K562 (cell line): ENCODE data around the gene CARMIL3. TPM values are rescaled to one million over a fixed set of nuclear protein-coding genes. Genes with fewer than 3 reads are reported as not detected.

Experiments
- ATF7 ChIP-seq: fragments of 450-650 bp; IDR thresholded peaks from 2 replicates; pipeline ENCODE4 v1.7.1; 2014; ENCODE audit warnings: mild to moderate bottlenecking, moderate library complexity
- ELF4 ChIP-seq: fragments of 450-650 bp; formaldehyde crosslinking; IDR thresholded peaks from 2 replicates; pipeline ENCODE4 v1.4.0; 2022; ENCODE audit warnings: missing genetic modification characterization
- GATA2 ChIP-seq: sonication (generic); formaldehyde crosslinking; IDR thresholded peaks from 2 replicates; pipeline ENCODE4 v1.4.0; 2020; ENCODE audit warnings: mild to moderate bottlenecking, missing genetic modification reagents
- HNRNPH1 ChIP-seq: fragments of 200-400 bp; formaldehyde crosslinking; optimal IDR thresholded peaks from 2 replicates; pipeline ENCODE3; 2017; ENCODE audit warnings: low read depth, mild to moderate bottlenecking, low read length, moderate library complexity
- KAT2B ChIP-seq: IDR thresholded peaks from one replicate; pipeline ENCODE4 v1.6.1; 2012; ENCODE audit warnings: low read depth, mild to moderate bottlenecking, control low read depth, inconsistent platforms, low read length, moderate library complexity
- MAZ ChIP-seq, 2 experiments: fragments of 450-650 bp in 1 of 2; sonication (generic) in 1 of 2; formaldehyde crosslinking; IDR thresholded peaks in 1 of 2; conservative IDR thresholded peaks in 1 of 2; 2 replicates each; pipeline versions ENCODE4 v1.4.0 to v1.5.0; 2020; ENCODE audit warnings: mild to moderate bottlenecking in 1 of 2, missing genetic modification reagents in 1 of 2
- MXI1 ChIP-seq: IDR thresholded peaks from 2 replicates; pipeline ENCODE4 v1.6.1; 2011; ENCODE audit warnings: low read depth, mild to moderate bottlenecking, improper control_type of control experiment, low read length
- NONO ChIP-seq, 2 experiments: fragments of 200-400 bp in 1 of 2; fragments of 450-650 bp in 1 of 2; formaldehyde crosslinking in 1 of 2; IDR thresholded peaks; 2 replicates each; pipeline ENCODE4 v1.6.1; 2017; ENCODE audit warnings: low read depth in 2 of 2, mild to moderate bottlenecking in 2 of 2, moderate library complexity in 2 of 2, low read length in 1 of 2
- SRSF3 ChIP-seq: fragments of 200-400 bp; formaldehyde crosslinking; IDR thresholded peaks from 2 replicates; pipeline ENCODE4 v1.6.1; 2016; ENCODE audit warnings: mild to moderate bottlenecking, low read length, moderate library complexity; ENCODE audit not compliant: insufficient read depth
- TEAD2 ChIP-seq: fragments of 450-650 bp; IDR thresholded peaks from 2 replicates; pipeline ENCODE4 v1.6.1; 2016; ENCODE audit warnings: missing genetic modification characterization, control low read depth, missing compliant biosample characterization
- ZFX ChIP-seq: sonication (generic); formaldehyde crosslinking; IDR thresholded peaks from 2 replicates; pipeline ENCODE4 v1.8.0; 2022; ENCODE audit warnings: mild to moderate bottlenecking, missing genetic modification reagents, moderate library complexity
- ZNF143 ChIP-seq: sonication (generic); formaldehyde crosslinking; IDR thresholded peaks from 2 replicates; pipeline ENCODE4 v1.9.0; 2022; ENCODE audit warnings: mild to moderate bottlenecking, missing genetic modification reagents
- ZNF175 ChIP-seq: fragments of 200-800 bp; sonication (Bioruptor generic); IDR thresholded peaks from 2 replicates; pipeline ENCODE4 v1.6.1; 2016; ENCODE audit warnings: low read depth, mild to moderate bottlenecking, missing genetic modification characterization, missing compliant biosample characterization
- ZNF668 ChIP-seq: fragments of 250-450 bp; sonication (Bioruptor Pico); IDR thresholded peaks from 2 replicates; pipeline ENCODE4 v1.8.0; 2022; ENCODE audit warnings: mild to moderate bottlenecking, inconsistent platforms
- ZNF707 ChIP-seq: fragments of 250-450 bp; sonication (Bioruptor Pico); conservative IDR thresholded peaks from 2 replicates; pipeline ENCODE4 v1.8.0; 2022; ENCODE audit warnings: inconsistent platforms, mild to moderate bottlenecking, moderate library complexity
- polyA plus RNA-seq, 8 experiments: library from polyadenylated mRNA; depleted of rRNA in 4 of 8; stranded (reverse) in 5 of 8; unstranded in 3 of 8; fragments of >200 nt; fragmentation: Nextera tagmentation in 2 of 8; fragmentation: Illumina TruSeq in 1 of 8; extraction: Ambion mirVana in 2 of 8; extraction: Trizol in 1 of 8; gene quantifications; 2 replicates each; pipeline versions ENCODE4 v1.2.1 to v1.2.3, GENCODE V29; 2011 to 2014; ENCODE audit warnings: inconsistent platforms in 1 of 8, missing spikeins in 1 of 8
- total RNA-seq, 7 experiments: library from RNA; depleted of rRNA in 6 of 7; stranded (reverse); fragments of >200 nt in 6 of 7; fragmentation: Illumina TruSeq in 2 of 7; extraction: Trizol in 2 of 7; gene quantifications; 2 replicates each; pipeline versions ENCODE4 v1.2.1 to v1.2.3, GENCODE V29; 2011 to 2021; ENCODE audit warnings: low replicate concordance in 1 of 7
- TF ChIP-seq, protein P1 (sequence below), 3 experiments: fragments of 200-800 bp in 1 of 3; fragments of 250-450 bp in 1 of 3; fragments of 450-650 bp in 1 of 3; sonication (Bioruptor Pico) in 1 of 3; sonication (Bioruptor generic) in 1 of 3; formaldehyde crosslinking in 1 of 3; IDR thresholded peaks; 2 replicates each; pipeline versions ENCODE4 v1.6.1 to v1.8.0; 2016 to 2022; ENCODE audit warnings: mild to moderate bottlenecking in 2 of 3, missing genetic modification characterization in 2 of 3, missing compliant biosample characterization in 1 of 3, moderate library complexity in 1 of 3
- TF ChIP-seq, protein P2 (sequence below), 2 experiments: IDR thresholded peaks; 2 replicates each; pipeline ENCODE4 v1.6.1; 2011; ENCODE audit warnings: borderline replicate concordance in 1 of 2, control low read depth in 1 of 2, low read depth in 1 of 2, low read length in 1 of 2, mild to moderate bottlenecking in 1 of 2, mixed read lengths in 1 of 2, moderate library complexity in 1 of 2; ENCODE audit not compliant: insufficient read depth in 1 of 2, insufficient read length in 1 of 2, poor library complexity in 1 of 2, severe bottlenecking in 1 of 2; ENCODE audit errors: extremely low read depth in 1 of 2
- TF ChIP-seq, protein P3 (sequence below): fragments of 450-650 bp; IDR thresholded peaks from 2 replicates; pipeline ENCODE4 v1.6.1; 2016; ENCODE audit warnings: mild to moderate bottlenecking

The CARMIL3 gene
- total and polyA plus RNA-seq, 9 of the 15 experiments (the other 6 are each of a cell fraction or from before 2014, with no cell fraction given): 0.01 to 0.11 (median 0.05) TPM; not detected in 5

DNA sequence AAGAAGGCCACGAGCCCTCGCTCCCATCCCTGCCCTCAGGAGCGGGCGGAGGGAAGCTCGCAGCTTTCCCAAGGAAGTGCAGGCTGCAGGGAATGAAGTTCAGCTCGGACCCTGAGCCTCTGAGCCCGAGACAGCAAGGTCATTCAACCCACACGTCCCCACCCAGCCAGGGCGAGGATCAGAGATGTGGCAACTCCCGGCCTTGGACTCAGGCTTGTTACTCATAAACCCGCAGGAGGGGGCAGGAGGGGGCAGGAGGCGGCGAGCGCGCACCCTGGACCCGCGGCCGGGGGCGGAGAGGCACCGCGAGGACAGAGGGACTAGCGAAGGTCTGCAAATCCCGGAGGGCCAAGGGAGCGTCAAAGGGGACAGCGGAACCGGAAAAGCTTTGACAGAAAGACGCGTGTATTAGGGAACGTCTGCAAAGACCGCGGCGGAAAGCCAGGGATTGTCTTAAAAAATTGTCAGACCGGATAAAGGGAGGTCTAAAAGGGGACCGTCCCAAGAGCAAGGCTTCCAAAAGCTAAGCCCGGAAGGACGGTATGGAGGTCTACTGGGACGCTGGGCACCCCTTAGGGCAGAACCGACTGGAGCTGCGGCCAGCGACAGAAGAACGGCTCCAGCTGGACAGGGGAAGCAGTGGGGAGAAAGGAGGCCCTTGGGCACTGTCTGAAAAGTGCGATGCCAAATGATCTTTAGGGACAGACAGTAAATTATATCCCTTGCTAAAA, 62.2 kb downstream of the CARMIL3 start (continued):
- TF ChIP-seq, protein P1, sequence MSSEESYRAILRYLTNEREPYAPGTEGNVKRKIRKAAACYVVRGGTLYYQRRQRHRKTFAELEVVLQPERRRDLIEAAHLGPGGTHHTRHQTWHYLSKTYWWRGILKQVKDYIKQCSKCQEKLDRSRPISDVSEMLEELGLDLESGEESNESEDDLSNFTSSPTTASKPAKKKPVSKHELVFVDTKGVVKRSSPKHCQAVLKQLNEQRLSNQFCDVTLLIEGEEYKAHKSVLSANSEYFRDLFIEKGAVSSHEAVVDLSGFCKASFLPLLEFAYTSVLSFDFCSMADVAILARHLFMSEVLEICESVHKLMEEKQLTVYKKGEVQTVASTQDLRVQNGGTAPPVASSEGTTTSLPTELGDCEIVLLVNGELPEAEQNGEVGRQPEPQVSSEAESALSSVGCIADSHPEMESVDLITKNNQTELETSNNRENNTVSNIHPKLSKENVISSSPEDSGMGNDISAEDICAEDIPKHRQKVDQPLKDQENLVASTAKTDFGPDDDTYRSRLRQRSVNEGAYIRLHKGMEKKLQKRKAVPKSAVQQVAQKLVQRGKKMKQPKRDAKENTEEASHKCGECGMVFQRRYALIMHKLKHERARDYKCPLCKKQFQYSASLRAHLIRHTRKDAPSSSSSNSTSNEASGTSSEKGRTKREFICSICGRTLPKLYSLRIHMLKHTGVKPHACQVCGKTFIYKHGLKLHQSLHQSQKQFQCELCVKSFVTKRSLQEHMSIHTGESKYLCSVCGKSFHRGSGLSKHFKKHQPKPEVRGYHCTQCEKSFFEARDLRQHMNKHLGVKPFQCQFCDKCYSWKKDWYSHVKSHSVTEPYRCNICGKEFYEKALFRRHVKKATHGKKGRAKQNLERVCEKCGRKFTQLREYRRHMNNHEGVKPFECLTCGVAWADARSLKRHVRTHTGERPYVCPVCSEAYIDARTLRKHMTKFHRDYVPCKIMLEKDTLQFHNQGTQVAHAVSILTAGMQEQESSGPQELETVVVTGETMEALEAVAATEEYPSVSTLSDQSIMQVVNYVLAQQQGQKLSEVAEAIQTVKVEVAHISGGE (CRISPR knock-in tag; IDR thresholded peaks at IDR 0.05): no peak
- TF ChIP-seq MXI1 (no peak), ZNF175 (CRISPR knock-in tag) (no peak), ZNF143 (no peak), ZFX (peak; percentile 92), NONO (IDR thresholded peaks at IDR 0.05; ENCODE audit: low read depth in 2 of 2, low read length in 1 of 2) (no peak), KAT2B (no peak), GATA2 (CRISPR knock-in tag) (no peak), ZNF668 (CRISPR knock-in tag) (no peak), ZNF707 (CRISPR knock-in tag) (0 out of 2 replicates have a peak, but pooled peaks have one; percentile 15), HNRNPH1 (no peak), ELF4 (no peak), TEAD2 (no peak), ATF7 (no peak; the same call in 1 of the 2 replicates), MAZ (CRISPR knock-in tag; conservative IDR thresholded peaks at IDR 0.05 in 1 of 2, IDR thresholded peaks at IDR 0.05 in 1 of 2) (peak; percentile 74 to 89), SRSF3 (no peak)
- TF ChIP-seq, protein P2, sequence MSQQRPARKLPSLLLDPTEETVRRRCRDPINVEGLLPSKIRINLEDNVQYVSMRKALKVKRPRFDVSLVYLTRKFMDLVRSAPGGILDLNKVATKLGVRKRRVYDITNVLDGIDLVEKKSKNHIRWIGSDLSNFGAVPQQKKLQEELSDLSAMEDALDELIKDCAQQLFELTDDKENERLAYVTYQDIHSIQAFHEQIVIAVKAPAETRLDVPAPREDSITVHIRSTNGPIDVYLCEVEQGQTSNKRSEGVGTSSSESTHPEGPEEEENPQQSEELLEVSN (IDR thresholded peaks at IDR 0.05; ENCODE audit: borderline replicate concordance in 1 of 2, extremely low read depth in 1 of 2, insufficient read depth in 1 of 2, insufficient read length in 1 of 2, low read depth in 1 of 2, low read length in 1 of 2, poor library complexity in 1 of 2, severe bottlenecking in 1 of 2): peak in 1 of 2 experiments; percentile 28
- TF ChIP-seq, protein P3, sequence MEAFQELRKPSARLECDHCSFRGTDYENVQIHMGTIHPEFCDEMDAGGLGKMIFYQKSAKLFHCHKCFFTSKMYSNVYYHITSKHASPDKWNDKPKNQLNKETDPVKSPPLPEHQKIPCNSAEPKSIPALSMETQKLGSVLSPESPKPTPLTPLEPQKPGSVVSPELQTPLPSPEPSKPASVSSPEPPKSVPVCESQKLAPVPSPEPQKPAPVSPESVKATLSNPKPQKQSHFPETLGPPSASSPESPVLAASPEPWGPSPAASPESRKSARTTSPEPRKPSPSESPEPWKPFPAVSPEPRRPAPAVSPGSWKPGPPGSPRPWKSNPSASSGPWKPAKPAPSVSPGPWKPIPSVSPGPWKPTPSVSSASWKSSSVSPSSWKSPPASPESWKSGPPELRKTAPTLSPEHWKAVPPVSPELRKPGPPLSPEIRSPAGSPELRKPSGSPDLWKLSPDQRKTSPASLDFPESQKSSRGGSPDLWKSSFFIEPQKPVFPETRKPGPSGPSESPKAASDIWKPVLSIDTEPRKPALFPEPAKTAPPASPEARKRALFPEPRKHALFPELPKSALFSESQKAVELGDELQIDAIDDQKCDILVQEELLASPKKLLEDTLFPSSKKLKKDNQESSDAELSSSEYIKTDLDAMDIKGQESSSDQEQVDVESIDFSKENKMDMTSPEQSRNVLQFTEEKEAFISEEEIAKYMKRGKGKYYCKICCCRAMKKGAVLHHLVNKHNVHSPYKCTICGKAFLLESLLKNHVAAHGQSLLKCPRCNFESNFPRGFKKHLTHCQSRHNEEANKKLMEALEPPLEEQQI: peak; percentile 72; the same call in 1 of the 2 replicates
